GM12801 (cell line): ENCODE data around the gene OAT.

Experiments
- TF ChIP-seq, protein P1 (sequence below): IDR thresholded peaks from one replicate; pipeline ENCODE4 v1.5.1; 2011; ENCODE audit warnings: control low read depth; ENCODE audit not compliant: insufficient read length; ENCODE audit errors: extremely low read depth

The OAT gene

DNA sequence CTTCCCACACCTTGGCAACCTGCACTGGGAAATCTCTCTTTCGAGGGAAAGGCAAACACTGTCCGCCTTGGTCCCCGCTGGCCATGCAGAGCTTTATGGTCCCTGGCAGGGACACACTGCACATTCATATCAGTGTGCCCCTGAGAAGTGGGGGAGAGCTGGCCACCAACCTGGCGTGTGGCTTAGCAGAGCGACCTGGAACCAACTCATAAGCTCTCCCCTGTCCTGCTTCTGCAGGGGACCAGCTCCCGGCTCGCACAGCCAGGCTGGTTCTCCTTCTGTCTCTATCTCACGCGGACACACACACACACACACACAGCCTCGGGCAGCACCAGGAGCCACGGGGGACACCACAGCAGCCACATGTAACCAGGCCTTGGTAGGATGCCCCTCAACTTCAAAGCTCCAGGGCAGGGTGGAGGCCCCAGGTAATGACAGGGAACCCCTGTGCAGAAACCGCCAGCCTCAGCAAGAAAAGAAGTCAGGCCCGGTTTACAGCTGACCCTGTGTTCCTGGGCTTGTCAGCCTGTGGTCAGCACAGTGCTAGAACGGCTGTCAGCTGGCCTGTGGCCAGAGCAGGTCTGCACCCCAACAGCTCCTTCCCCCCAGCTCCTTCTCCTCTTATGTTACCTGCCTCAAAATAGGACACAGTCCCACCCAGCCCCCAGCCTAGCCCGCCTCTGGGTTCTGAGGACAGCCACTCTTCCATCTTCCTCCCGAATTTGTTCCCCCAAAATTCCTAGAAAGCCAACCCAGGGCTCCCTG lies 69.3 kb downstream of the OAT start:
- TF ChIP-seq, protein P1, sequence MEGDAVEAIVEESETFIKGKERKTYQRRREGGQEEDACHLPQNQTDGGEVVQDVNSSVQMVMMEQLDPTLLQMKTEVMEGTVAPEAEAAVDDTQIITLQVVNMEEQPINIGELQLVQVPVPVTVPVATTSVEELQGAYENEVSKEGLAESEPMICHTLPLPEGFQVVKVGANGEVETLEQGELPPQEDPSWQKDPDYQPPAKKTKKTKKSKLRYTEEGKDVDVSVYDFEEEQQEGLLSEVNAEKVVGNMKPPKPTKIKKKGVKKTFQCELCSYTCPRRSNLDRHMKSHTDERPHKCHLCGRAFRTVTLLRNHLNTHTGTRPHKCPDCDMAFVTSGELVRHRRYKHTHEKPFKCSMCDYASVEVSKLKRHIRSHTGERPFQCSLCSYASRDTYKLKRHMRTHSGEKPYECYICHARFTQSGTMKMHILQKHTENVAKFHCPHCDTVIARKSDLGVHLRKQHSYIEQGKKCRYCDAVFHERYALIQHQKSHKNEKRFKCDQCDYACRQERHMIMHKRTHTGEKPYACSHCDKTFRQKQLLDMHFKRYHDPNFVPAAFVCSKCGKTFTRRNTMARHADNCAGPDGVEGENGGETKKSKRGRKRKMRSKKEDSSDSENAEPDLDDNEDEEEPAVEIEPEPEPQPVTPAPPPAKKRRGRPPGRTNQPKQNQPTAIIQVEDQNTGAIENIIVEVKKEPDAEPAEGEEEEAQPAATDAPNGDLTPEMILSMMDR = no peak

DNA sequence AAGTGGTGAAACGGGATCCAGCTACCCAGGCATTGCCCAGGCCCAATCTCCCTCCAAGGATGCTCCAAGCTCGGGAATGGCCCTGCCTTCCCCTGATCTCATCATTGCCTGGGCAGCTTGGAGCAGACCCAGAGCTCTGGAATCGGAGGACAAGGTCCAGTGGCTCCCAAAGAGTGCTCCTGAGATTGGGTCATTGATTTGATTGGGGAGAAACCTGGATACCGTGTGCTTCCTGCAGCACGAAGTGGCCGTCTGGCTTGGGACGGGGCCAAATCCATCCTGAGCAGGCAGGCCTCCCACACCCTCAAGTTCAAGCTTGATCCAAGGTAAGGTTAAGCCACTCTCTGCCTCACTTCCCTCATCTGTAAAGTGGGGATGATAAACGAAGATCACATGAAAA lies 69.9 kb downstream of the OAT start:
- TF ChIP-seq, protein P1 = no peak

DNA sequence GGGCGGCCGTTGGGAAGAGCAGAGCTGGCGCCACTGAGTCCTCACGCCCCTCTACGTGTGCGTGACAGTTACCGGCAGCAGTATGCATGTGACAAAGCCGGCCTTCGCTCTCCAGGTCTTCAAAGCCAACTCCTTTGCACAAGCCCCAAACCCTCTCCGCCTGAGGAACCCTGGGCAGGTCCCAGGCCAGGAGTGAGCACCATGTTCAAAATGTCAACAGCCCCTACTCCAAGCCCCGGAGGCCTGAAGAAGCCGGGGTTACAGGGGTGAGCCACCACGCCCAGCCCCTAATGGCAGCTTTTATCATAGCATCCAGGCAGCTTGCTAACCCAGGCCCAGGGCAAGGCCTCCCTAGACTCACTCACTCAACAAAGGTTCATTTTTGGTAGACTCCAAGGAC lies 70.8 kb downstream of the OAT start:
- TF ChIP-seq, protein P1 = no peak
